Central memory CD8-positive, alpha-beta T cell (primary cell): Measurements from ENCODE around the gene DNAJC17.

ENCODE experiments used
- ATAC-seq: fragments of 150-1000 bp; cut with Tn5 transposase; replicated peaks from 2 replicates; pipeline ENCODE4 v1.10.0; 2022; ENCODE audit warnings: mild to moderate bottlenecking, moderate FRiP score, moderate number of reproducible peaks; ENCODE audit not compliant: poor library complexity, severe bottlenecking; ENCODE audit errors: extremely low read depth
- DNase-seq, 2 donors: peaks; one replicate each; pipeline ENCODE4 v3.0.0; 2021; ENCODE audit warnings: low spot score in 2 of 2
- H3K27ac Mint-ChIP-seq: one replicate; pipeline ENCODE4 v1.8.0; 2022; ENCODE audit warnings: low read depth, mild to moderate bottlenecking, moderate library complexity, mixed read lengths
- H3K27me3 Mint-ChIP-seq: one replicate; pipeline ENCODE4 v1.8.0; 2022; ENCODE audit warnings: mixed read lengths
- H3K36me3 Mint-ChIP-seq: one replicate; pipeline ENCODE4 v1.8.0; 2022; ENCODE audit warnings: mild to moderate bottlenecking, moderate library complexity, mixed read lengths; ENCODE audit not compliant: insufficient read depth
- H3K4me1 Mint-ChIP-seq: one replicate; pipeline ENCODE4 v1.8.0; 2022; ENCODE audit warnings: mixed read lengths
- H3K4me3 Mint-ChIP-seq: one replicate; pipeline ENCODE4 v1.8.0; 2022; ENCODE audit warnings: mild to moderate bottlenecking, moderate library complexity, mixed read lengths
- H3K9me3 Mint-ChIP-seq: one replicate; pipeline ENCODE4 v1.8.0; 2022; ENCODE audit warnings: mixed read lengths

Gene DNAJC17

GRCh38 chr15:40723919-40724318, 83.4 kb downstream of the DNAJC17 start:
- no peak for DNase-seq
- ATAC-seq, result no peak
- Mint-ChIP-seq H3K27me3 (no peaks in the 10 kb centered on the region), H3K36me3 (peaks cover 2% of the 10 kb centered on the region), H3K4me1 (no peaks in the 10 kb centered on the region), H3K27ac (no peak overlapping the region), H3K9me3 (no peaks in the 10 kb centered on the region), H3K4me3 (no peak overlapping the region)

- no peak for DNase-seq
- no peak for ATAC-seq
- no peaks in the 10 kb centered on the region for H3K9me3 Mint-ChIP-seq
- H3K4me1 Mint-ChIP-seq, result no peaks in the 10 kb centered on the region
- no peak overlapping the region for H3K4me3 Mint-ChIP-seq
- H3K27me3 Mint-ChIP-seq, result no peaks in the 10 kb centered on the region
- H3K36me3 Mint-ChIP-seq, result no peaks in the 10 kb centered on the region
- H3K27ac Mint-ChIP-seq, result no peak overlapping the region
These were observed 84.3 kb downstream of the DNAJC17 start for GRCh38 chr15:40722934-40723333.

GRCh38 chr15:40722354-40722753, 84.9 kb downstream of the DNAJC17 start:
- H3K9me3 Mint-ChIP-seq, result no peaks in the 10 kb centered on the region
- DNase-seq, result no peak
- ATAC-seq, result no peak
- H3K4me3 Mint-ChIP-seq, result no peak overlapping the region
- no peaks in the 10 kb centered on the region for H3K27me3 Mint-ChIP-seq
- no peaks in the 10 kb centered on the region for H3K4me1 Mint-ChIP-seq
- no peaks in the 10 kb centered on the region for H3K36me3 Mint-ChIP-seq
- no peak overlapping the region for H3K27ac Mint-ChIP-seq

- ATAC-seq, result no peak
- no peak for DNase-seq
- no peaks in the 10 kb centered on the region for H3K9me3 Mint-ChIP-seq
- no peak overlapping the region for H3K27ac Mint-ChIP-seq
- H3K36me3 Mint-ChIP-seq, result no peaks in the 10 kb centered on the region
- no peaks in the 10 kb centered on the region for H3K27me3 Mint-ChIP-seq
- H3K4me1 Mint-ChIP-seq, result no peaks in the 10 kb centered on the region
- H3K4me3 Mint-ChIP-seq, result no peak overlapping the region
These were observed 85.6 kb downstream of the DNAJC17 start for GRCh38 chr15:40721701-40722100.

- ATAC-seq, result no peak
- H3K27me3 Mint-ChIP-seq, result no peaks in the 10 kb centered on the region
- no peak for DNase-seq
- H3K9me3 Mint-ChIP-seq, result no peaks in the 10 kb centered on the region
- no peaks in the 10 kb centered on the region for H3K4me1 Mint-ChIP-seq
- no peaks in the 10 kb centered on the region for H3K36me3 Mint-ChIP-seq
- H3K27ac Mint-ChIP-seq, result no peak overlapping the region
- H3K4me3 Mint-ChIP-seq, result no peak overlapping the region
These were observed 91.1 kb downstream of the DNAJC17 start for GRCh38 chr15:40716165-40716564.
